Brain pericyte (primary cell): ENCODE data around the gene CSF3.

Source experiments
- DNase-seq: peaks from one replicate; pipeline ENCODE4 v3.0.0-alpha.2; 2012; ENCODE audit warnings: low read depth, low spot score

CSF3 gene

GRCh38 chr17:40024901-40025300 is 9.7 kb downstream of the CSF3 start:
- no peak for DNase-seq

DNA sequence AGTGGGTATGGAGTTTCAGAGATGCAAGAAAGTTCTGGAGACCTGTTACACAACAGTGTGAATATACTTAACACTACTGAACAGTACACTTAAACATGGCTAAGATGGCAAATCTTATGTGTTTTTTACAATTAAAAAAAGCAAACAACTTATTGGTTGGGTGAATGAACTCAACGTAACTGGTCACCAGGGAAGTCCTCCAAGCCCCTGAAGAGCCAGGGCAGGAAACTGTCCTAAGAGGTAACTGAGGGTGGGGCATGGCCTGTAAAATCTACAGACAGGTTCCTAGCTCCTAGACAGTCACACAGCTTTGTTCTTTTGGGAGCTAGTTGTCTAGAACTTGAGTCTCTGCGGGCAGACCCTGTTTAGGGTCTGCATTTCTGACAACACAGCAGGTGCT is 10.3 kb downstream of the CSF3 start:
- DNase-seq = no peak

GRCh38 chr17:40025991-40026815 is 11.0 kb downstream of the CSF3 start:
- DNase-seq = no peak

- no peak for DNase-seq
Measured at GRCh38 chr17:40026816-40027613, 11.8 kb downstream of the CSF3 start.

DNA sequence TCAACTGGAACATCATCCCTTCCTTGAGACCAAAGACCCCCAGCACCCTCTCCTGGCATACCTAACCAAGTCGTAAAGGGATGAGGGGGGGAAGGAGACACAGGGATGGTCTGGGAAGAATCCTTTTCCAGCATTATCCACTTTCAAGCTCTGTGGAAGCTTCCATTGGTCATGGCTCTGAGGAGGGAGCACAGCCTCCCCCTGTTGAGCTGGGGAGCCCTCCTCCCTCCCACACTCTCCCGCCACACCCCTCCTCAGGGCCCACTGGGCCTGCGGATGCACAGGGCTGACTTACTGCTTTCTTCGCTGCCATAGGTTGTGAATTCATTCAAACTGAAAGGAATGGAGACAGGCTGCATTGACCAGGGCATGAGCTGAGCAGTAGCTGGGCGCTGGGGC is 12.4 kb downstream of the CSF3 start:
- DNase-seq = no peak

GRCh38 chr17:40028595-40028994 is 13.4 kb downstream of the CSF3 start:
- DNase-seq = no peak

DNA sequence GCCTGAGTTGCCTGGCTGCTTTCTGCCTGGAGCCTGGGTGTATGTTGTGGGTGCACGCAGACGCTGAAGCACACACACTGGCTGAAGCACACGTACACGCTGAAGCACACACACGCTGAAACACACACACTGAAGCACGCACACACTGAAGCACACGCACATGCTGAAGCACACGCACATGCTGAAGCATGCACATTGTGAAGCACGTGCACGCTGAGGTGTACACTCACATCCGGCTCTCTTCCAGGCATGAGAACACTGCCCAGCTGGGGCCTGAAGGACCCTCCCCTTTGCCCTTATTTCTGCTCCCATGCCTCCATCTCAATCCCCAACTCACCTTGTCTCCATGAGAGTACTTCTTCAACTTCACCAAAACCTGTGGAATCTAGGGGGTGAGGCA is 16.5 kb downstream of the CSF3 start:
- no peak for DNase-seq

DNA sequence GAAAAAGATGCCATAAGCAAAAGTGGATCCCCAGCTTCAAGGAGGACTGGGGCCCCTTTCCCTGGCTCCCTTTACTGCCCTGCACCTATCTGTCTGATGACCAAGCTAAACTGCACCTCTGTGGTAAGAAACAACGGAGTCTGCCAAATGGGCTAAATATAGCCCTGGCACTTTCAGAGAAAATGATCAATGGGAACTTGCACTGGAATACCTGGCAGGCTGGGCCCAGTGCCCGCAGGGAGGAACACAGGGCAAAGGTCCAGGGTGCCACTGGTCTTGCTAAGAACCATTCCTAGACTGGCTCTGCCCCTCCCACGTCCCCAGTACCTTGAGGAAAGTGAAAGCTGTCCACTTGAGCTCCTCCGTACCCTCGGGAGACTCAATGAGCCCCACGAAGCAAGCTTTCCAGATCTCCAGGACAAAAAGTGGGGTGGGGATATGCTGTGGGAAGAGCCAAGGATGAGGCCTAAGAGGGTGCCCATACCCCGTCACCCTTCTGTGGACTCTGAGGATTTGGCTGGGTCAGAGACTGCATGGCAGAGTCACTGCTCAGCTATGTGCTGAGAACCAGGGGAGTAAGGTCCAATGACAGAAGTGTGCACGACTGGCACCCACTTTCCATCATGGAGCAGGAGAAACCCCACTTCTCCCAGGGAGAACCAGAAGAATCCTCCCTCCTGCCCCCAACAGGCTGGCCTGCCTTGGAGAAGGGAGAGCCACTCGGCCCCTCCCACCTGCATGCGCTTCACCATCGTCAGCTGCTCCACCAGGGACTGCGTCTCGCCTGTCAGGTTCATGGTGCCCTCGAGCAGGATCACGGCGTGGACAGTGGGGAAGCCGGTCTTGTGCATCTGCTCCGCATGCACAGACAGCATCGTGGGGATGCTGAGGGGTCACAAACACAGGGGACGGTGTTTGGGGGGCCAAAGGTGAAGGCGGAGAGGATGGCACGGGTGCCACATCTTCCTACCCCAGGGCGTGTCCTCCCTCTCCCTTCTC is 17.4 kb downstream of the CSF3 start:
- no peak for DNase-seq

DNA sequence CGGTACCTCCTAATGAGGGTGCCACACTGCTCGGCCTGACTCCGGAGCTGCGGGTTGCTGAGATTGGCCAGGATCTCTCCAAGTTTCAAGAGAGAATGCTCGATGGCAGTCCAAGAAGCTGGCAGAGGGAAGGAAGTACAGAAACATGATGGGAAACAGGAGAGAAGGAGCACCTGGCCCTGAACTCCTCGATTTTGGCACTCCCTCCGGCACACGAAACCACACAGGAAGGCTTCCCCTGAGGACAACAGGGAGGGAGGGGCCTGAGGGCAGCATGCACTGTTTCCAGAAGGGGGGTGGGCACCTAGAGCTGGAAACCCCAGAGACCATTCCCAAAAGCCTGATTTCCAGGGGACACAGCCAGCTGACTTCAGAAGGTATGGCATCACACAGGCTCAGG is 18.1 kb downstream of the CSF3 start:
- no peak for DNase-seq

- no peak for DNase-seq
Measured at GRCh38 chr17:40034426-40035161, 19.4 kb downstream of the CSF3 start.

DNA sequence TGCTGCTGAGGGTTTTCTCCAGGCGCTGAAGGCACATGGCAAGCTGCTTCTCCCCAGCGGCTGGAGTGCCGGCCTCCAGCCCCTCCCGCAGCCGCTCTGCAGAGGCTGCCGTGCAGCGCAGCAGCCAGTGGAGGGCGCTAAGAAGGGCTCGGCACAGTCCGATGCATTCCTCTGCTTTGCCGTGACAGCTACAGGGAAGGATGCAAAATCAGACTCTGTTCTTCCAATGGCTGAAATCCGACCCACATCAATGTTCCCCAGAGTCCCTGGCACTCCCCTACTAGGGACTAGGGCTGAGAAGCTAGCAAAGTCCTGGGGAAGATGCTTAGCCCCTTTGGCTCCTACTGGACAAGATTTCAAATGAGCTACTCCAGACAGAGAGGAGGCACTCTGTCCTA is 19.9 kb downstream of the CSF3 start:
- DNase-seq = no peak

DNA sequence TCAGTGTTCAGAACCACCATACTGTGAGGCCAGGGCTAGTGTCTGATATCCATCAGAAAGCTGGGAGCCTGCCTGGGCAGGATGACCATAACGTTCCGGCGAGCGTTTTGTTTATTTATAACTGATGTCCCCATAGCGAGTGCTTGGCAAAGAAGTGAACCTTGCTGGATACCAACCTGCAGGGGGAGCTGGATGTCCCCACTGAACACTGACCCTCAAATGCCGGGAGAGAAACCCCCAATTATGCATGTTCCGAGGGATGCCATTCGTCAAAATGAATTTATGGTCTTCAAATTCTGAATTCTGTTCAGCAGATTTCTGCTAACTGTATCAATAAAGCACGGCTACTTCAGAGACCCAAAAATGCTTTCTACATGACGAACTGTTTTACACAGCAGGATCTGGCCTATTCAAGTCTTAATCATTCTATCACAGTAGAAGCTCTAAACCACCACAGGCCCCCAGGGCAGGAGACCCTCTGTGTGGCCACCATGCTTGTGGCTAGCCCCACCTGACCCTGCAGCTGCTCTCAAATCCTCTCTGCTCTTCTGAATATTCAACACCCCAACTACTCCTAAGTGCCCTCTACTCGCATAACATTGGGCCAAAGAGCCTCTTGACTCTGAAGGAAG is 23.8 kb downstream of the CSF3 start:
- DNase-seq = no peak

GRCh38 chr17:40041196-40041595 is 26.0 kb downstream of the CSF3 start:
- no peak for DNase-seq

- DNase-seq = no peak
Measured at GRCh38 chr17:40056379-40057015, 41.3 kb downstream of the CSF3 start.

- DNase-seq = no peak
Measured at GRCh38 chr17:40058186-40058784, 43.0 kb downstream of the CSF3 start.

GRCh38 chr17:40058865-40059264 is 43.6 kb downstream of the CSF3 start:
- DNase-seq = no peak

GRCh38 chr17:40059729-40060475 is 44.7 kb downstream of the CSF3 start:
- no peak for DNase-seq

DNA sequence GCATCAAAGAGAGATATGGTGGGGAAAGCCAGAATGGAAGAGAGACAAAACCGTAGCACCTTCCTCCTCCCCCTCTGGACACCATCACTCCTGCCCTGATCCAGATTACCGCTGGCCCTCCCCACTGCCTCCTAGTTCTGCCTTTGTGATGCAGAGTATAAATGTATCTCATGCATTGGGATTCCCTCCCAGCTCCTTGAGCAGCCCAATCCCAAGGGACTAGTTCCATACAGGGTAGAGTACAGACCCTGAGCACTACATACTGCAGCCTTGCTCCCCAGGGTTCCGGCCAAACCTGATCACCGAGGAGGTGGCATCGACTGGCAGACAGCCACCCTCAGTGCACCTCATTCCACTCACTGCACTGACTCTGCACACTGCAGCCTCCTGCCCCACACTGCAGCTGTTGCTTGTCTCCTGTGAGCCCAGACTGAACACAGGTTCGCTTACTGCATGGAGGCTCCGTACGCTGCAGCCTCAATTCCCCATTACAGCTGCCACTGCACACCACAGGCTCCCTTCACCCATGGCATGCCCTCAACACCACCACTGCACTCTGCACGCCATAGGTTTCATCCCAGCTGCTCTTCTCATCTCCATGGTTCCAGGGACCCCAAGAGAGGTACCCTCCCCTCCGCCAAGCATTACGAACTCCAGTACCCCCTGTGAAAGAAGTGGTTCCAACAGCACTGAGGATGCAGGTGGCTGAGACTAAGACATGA is 45.8 kb downstream of the CSF3 start:
- no peak for DNase-seq
